ENCODE data around the gene KRTAP10-7. TPM values are rescaled to one million over a fixed set of nuclear protein-coding genes. Genes with fewer than 3 reads are reported as not detected.

KRTAP10-7 gene
- total and polyA plus RNA-seq, 8 donors: not detected

DNA sequence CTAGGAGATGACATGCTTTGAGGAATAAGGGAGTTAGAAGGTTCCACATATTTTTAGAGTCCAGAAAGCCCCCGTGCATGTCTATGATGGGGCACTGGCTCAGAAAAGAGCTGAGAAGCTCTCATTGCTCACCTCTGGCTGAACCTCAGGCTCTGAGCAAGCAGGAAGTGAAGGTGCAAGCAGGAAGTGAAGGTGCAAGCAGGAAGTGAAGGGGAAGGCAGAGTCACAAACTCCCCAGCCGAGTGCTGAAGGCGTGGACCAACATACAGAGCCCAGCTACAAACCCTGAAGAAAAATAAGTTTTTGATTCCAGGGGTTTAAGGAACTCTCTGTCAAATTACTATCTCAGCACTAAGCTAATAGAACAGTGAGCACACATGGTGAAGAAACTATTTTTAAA lies 18.5 kb downstream of the KRTAP10-7 start:
- Histone ChIP-seq H3K27ac (peak overlapping the region in 2 of 5 donors; percentile 2 to 47), H3K27me3 (peaks cover 0 to 22% (median 0%) of the 10 kb centered on the region in 3 donors), H3K4me1 (no peaks in the 10 kb centered on the region), H3K4me3 (no peak overlapping the region), H3K36me3 (no peaks in the 10 kb centered on the region), H3K9me3 (peaks cover 0 to 25% (median 16%) of the 10 kb centered on the region in 4 donors)
- DNase-seq: peak in 1 of 2 donors; percentile 54
- intact Hi-C loops (cut with DNase I; ENCODE audit: low total_unique reads): no loop called here
- 47 to 74% (median 55%) methylated on average over 3 of the region's 3 CpGs for WGBS, 5 donors
- TF ChIP-seq POLR2A (IDR thresholded peaks at IDR 0.05) (no peak), POLR2AphosphoS5 (IDR thresholded peaks at IDR 0.05) (no peak), EP300 (IDR thresholded peaks at IDR 0.05) (no peak), CTCF (IDR thresholded peaks at IDR 0.05) (no peak)

- TF ChIP-seq POLR2A (IDR thresholded peaks at IDR 0.05): no peak
- no peak for TF ChIP-seq EP300 (IDR thresholded peaks at IDR 0.05)
- TF ChIP-seq POLR2AphosphoS5 (IDR thresholded peaks at IDR 0.05): no peak
- TF ChIP-seq CTCF (IDR thresholded peaks at IDR 0.05): no peak
- no peaks in the 10 kb centered on the region for H3K36me3 ChIP-seq
- H3K27me3 ChIP-seq: peaks cover 0 to 16% (median 0%) of the 10 kb centered on the region in 3 donors
- H3K9me3 ChIP-seq: peaks cover 0 to 34% (median 23%) of the 10 kb centered on the region in 4 donors
- no peak for DNase-seq
- H3K27ac ChIP-seq: no peak overlapping the region
- no peak overlapping the region for H3K4me3 ChIP-seq
- 82 to 92% (median 87%) methylated on average over 6 of the region's 6 CpGs for WGBS, 5 donors
- no peaks in the 10 kb centered on the region for H3K4me1 ChIP-seq
- intact Hi-C loops (cut with DNase I; ENCODE audit: low total_unique reads): no loop called here
These were observed 19.5 kb downstream of the KRTAP10-7 start for GRCh38 chr21:44619886-44620285.

DNA sequence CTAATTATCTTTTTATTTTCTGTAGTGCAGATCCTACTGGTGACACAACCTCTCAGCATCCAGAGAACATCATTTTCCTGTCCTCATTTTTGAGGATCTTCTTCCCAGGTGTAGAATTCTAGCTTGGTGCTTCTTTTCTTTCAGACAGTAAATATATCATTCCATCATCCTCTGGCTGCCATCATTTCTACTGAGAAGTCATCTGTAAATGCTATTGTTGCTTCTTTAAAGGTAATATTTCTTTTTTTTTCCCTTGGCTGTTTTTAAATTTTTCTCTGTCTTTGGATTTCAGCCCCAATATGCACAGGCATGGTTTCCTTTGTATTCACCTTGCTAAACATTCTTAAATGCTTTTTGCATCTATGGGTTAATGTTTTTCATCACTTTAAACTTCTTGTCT lies 23.2 kb downstream of the KRTAP10-7 start:
- no peak overlapping the region for H3K4me3 ChIP-seq
- intact Hi-C loops (cut with DNase I; ENCODE audit: low total_unique reads): no loop called here
- peaks cover 0 to 39% (median 26%) of the 10 kb centered on the region in 4 donors for H3K9me3 ChIP-seq
- TF ChIP-seq CTCF (IDR thresholded peaks at IDR 0.05) (no peak), EP300 (IDR thresholded peaks at IDR 0.05) (no peak), POLR2AphosphoS5 (IDR thresholded peaks at IDR 0.05) (no peak)
- peaks cover 0 to 28% (median 13%) of the 10 kb centered on the region in 3 donors for H3K27me3 ChIP-seq
- H3K36me3 ChIP-seq: no peaks in the 10 kb centered on the region
- H3K4me1 ChIP-seq: no peaks in the 10 kb centered on the region
- no peak for DNase-seq
- no peak overlapping the region for H3K27ac ChIP-seq

DNA sequence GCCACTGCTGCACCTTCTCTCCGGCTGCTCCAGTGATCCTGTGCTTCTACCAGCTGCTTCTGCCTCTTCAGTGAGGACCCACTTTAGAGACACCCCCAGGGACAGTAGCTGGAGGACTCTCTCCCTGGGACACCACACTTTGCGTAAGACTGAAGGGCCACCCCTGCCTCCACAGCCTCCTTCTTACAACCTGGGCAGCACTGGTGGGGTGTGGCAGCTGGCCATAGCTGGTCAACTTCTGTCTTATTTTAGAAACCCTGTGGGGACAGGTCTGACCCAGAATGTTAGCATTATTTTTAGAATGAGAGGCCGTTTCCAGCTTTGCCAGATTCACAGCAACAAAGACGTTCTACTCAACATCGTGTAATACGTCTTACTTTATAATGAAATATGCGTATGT lies 25.4 kb downstream of the KRTAP10-7 start:
- H3K27ac ChIP-seq: no peak overlapping the region
- intact Hi-C loops (cut with DNase I; ENCODE audit: low total_unique reads): no loop called here
- TF ChIP-seq POLR2AphosphoS5 (IDR thresholded peaks at IDR 0.05) (no peak), CTCF (IDR thresholded peaks at IDR 0.05) (no peak)
- no peak overlapping the region for H3K4me3 ChIP-seq
- H3K9me3 ChIP-seq: peaks cover 0 to 41% (median 32%) of the 10 kb centered on the region in 4 donors
- 83 to 93% (median 88%) methylated on average over 7 of the region's 7 CpGs for WGBS, 5 donors
- no peaks in the 10 kb centered on the region for H3K36me3 ChIP-seq
- DNase-seq: no peak
- peaks cover 0 to 34% (median 19%) of the 10 kb centered on the region in 3 donors for H3K27me3 ChIP-seq
- H3K4me1 ChIP-seq: no peaks in the 10 kb centered on the region
